Right atrium auricular region (tissue), 2 donors: ENCODE data around the gene PTPRS. TPM values are rescaled to one million over a fixed set of nuclear protein-coding genes. Genes with fewer than 3 reads are reported as not detected.

Source experiments
- DNase-seq: peaks from one replicate; pipeline ENCODE4 v3.0.0-alpha.2; 2019; ENCODE audit warnings: low spot score
- H3K27ac ChIP-seq, 2 donors: fragments of 200-600 bp; sonication (generic); 1 replicate in 1 of 2; 2 replicates in 1 of 2; pipeline ENCODE4 v1.5.1; 2016 to 2019
- H3K27me3 ChIP-seq, 2 donors: fragments of 200-600 bp; sonication (generic); one replicate each; pipeline versions ENCODE4 v1.5.1 to v1.6.0; 2017 to 2019
- H3K36me3 ChIP-seq: fragments of 200-600 bp; sonication (generic); one replicate; pipeline ENCODE4 v1.5.1; 2016
- H3K4me1 ChIP-seq, 2 donors: fragments of 200-600 bp; sonication (generic); one replicate each; pipeline versions ENCODE4 v1.5.1 to v1.6.0; 2017 to 2019
- H3K4me3 ChIP-seq, 2 donors: fragments of 200-600 bp; sonication (generic); 1 replicate in 1 of 2; 2 replicates in 1 of 2; pipeline ENCODE4 v1.5.1; 2017 to 2019; ENCODE audit warnings: mild to moderate bottlenecking in 1 of 2, moderate library complexity in 1 of 2
- H3K9me3 ChIP-seq, 2 donors: fragments of 200-600 bp; sonication (generic); one replicate each; pipeline ENCODE4 v1.5.1; 2019
- total RNA-seq, 2 donors: library from RNA; depleted of rRNA; stranded (reverse); fragments of >200 nt; gene quantifications; one replicate each; pipeline ENCODE4 v1.1.0, GENCODE V29; 2016
- TF ChIP-seq, protein P1 (sequence below), 2 donors: fragments of 200-600 bp; sonication (generic); IDR thresholded peaks; one replicate each; pipeline ENCODE4 v1.5.1; 2019; ENCODE audit warnings: antibody characterized with exemption in 2 of 2

The PTPRS gene
- total RNA-seq, 2 donors from 2014 or later = 138 to 190 TPM

DNA sequence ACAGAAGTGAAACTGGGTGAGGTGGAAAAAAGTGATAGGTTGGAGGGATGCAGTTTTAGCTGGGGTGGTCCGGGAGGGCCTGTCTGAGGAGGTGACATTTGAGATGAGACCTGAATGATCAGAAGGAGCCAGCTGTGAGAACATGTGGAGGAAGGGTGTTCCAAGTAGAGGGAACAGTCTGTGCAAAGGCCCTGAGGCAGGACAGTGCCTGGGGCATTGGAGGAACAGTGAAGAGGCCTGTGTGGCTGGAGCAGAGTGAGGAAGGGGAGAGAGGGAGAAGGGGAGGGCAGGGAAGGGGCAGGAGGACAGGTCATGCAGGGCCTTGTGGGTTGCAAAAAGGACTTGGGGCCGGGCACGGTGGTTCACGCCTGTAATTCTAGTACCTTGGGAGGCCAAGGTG lies 36.3 kb upstream of the PTPRS start:
- Histone ChIP-seq H3K9me3 (peaks cover 0 to 12% of the 10 kb centered on the region in 2 donors), H3K27ac (no peak overlapping the region), H3K4me1 (no peaks in the 10 kb centered on the region), H3K27me3 (no peaks in the 10 kb centered on the region), H3K4me3 (no peak overlapping the region), H3K36me3 (no peaks in the 10 kb centered on the region)
- DNase-seq = no peak
- TF ChIP-seq, protein P1, sequence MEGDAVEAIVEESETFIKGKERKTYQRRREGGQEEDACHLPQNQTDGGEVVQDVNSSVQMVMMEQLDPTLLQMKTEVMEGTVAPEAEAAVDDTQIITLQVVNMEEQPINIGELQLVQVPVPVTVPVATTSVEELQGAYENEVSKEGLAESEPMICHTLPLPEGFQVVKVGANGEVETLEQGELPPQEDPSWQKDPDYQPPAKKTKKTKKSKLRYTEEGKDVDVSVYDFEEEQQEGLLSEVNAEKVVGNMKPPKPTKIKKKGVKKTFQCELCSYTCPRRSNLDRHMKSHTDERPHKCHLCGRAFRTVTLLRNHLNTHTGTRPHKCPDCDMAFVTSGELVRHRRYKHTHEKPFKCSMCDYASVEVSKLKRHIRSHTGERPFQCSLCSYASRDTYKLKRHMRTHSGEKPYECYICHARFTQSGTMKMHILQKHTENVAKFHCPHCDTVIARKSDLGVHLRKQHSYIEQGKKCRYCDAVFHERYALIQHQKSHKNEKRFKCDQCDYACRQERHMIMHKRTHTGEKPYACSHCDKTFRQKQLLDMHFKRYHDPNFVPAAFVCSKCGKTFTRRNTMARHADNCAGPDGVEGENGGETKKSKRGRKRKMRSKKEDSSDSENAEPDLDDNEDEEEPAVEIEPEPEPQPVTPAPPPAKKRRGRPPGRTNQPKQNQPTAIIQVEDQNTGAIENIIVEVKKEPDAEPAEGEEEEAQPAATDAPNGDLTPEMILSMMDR (IDR thresholded peaks at IDR 0.05) = no peak

DNA sequence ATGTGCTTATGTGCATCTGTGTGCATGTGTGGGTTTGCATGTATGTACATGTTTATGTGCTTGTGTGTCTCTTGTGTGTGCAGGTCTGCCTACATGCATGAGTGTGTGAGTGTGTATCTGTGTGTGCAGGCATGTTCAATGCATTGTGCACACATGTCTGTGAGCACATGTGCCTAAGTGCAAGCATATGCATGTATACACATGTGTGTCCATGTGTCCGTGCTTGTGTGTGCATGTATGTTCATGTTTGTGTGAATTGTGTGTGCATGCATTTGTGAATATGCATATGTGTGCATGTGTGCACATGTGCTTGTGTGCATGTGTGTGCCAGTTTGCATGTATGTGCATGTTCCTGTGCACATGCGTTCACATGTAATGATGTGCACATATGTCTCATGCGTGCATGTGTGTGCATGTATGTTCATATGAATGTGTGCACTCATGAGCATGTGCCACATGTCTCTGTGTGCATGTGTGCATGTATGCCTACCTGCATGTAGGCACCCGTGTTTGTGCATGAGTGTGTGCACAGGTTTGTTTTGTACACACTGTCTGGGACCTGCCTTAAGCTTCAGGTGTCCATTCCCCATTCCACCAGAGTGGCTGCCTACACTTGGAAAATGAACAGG lies 32.1 kb upstream of the PTPRS start:
- Histone ChIP-seq H3K4me3 (no peak overlapping the region), H3K36me3 (no peaks in the 10 kb centered on the region), H3K27me3 (no peaks in the 10 kb centered on the region), H3K27ac (no peak overlapping the region), H3K4me1 (no peaks in the 10 kb centered on the region), H3K9me3 (no peaks in the 10 kb centered on the region)
- no peak for DNase-seq
- TF ChIP-seq, protein P1 (IDR thresholded peaks at IDR 0.05) = no peak

DNA sequence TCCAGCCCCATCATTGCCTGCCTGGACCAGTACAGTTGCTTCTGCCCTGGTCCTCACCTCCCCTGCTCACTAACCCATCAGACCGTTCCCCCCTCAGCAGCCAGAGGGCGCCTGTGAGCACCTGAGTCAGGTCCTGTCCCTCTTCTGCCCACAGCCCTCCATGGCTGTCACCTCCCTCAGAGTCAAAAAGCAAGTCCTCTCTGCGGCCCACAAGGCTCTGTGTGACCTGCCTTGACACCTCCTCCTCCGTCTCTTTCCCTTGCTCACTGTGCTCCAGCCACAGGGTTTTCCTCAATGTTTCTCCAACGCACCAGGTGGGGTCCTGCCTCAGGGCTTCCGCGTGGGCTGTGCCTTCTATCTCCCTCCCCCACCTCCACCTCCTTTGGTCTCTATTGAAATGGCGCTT lies 29.4 kb upstream of the PTPRS start:
- DNase-seq = no peak
- Histone ChIP-seq H3K36me3 (no peaks in the 10 kb centered on the region), H3K27me3 (no peaks in the 10 kb centered on the region), H3K4me1 (no peaks in the 10 kb centered on the region), H3K27ac (no peak overlapping the region), H3K4me3 (no peak overlapping the region), H3K9me3 (no peaks in the 10 kb centered on the region)
- TF ChIP-seq, protein P1 (IDR thresholded peaks at IDR 0.05) = peak; percentile 19 to 54

DNA sequence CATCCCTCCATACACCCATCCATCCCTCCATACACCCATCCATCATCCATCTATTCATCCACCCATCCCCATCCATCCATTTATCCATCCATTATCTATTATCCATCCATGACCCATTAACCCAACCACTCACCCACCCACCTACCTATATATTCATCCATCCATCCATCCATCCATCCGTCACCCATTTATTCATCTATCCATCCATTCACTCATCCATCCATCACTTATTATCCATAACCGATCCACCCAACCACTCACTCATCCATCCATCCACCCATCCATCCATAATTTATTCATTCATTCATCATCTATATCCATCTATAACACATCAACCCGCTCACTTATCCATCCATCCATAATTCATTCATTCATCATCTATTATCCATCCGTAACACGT lies 28.7 kb upstream of the PTPRS start:
- DNase-seq = no peak
- Histone ChIP-seq H3K36me3 (no peaks in the 10 kb centered on the region), H3K27ac (no peak overlapping the region), H3K9me3 (no peaks in the 10 kb centered on the region), H3K4me1 (no peaks in the 10 kb centered on the region), H3K4me3 (no peak overlapping the region), H3K27me3 (no peaks in the 10 kb centered on the region)
- TF ChIP-seq, protein P1 (IDR thresholded peaks at IDR 0.05) = no peak

DNA sequence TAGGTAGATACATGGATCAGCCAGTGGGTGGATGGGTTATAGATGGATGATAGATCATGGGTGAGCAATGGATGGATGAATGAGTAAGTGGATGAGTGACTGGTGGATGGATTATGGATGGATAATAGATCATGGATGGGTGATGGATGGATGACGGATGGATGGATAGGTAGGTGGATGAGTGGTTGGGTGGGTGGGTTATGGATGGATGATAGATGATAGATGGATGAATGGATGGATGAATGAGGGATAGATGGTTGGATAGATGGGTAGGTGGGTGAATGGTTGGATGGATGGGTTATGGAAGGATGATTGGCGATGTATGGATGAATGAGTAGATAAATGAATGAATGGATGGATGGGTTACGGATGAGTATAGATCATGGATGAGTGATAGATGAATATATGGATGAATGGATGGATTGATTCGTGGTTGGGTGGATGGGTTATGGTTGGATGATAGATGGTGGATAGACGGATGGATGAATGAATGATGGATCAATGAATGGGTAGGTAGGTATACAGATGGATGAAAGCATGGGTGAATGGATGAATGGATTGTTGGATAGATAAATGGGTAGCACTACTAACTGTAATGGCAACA lies 27.0 kb upstream of the PTPRS start:
- TF ChIP-seq, protein P1 (IDR thresholded peaks at IDR 0.05) = no peak
- no peaks in the 10 kb centered on the region for H3K4me1 ChIP-seq

DNA sequence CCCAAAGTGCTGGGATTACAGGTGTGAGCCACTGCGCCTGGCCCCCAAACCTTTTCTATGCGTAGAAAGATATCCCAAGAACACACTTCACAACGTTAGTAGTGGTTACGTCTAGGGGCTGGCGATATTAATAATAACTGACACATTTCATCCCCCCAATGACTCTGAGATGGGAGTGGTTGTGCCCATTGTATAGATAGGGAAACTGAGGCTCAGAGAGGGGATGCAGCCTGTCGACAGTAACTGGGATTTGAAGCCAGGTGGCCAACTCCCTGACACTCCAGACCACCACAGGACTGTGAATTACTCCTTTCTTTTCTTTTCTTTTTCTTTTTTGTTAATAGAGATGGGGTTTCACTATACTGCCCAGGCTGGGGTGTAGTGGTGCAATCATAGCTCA lies 25.3 kb upstream of the PTPRS start:
- TF ChIP-seq, protein P1 (IDR thresholded peaks at IDR 0.05) = no peak
- H3K4me3 ChIP-seq = no peak overlapping the region
- DNase-seq = no peak
- no peaks in the 10 kb centered on the region for H3K9me3 ChIP-seq
- no peaks in the 10 kb centered on the region for H3K36me3 ChIP-seq
- no peaks in the 10 kb centered on the region for H3K4me1 ChIP-seq
- H3K27ac ChIP-seq = no peak overlapping the region
- H3K27me3 ChIP-seq = no peaks in the 10 kb centered on the region

More for the DNA sequence above, 27.0 kb upstream of the PTPRS start:
- no peak overlapping the region for H3K4me3 ChIP-seq
- no peaks in the 10 kb centered on the region for H3K9me3 ChIP-seq
- H3K27me3 ChIP-seq = no peaks in the 10 kb centered on the region
- H3K36me3 ChIP-seq = no peaks in the 10 kb centered on the region
- no peak for DNase-seq
- H3K27ac ChIP-seq = no peak overlapping the region
